HG03469 (cell line): ENCODE results near the gene PPARA.

Source experiments
- ATAC-seq: cut with Tn5 transposase; IDR thresholded peaks from one replicate; pipeline ENCODE4 v1.9.1; 2021; ENCODE audit warnings: mild to moderate bottlenecking, moderate library complexity, moderate number of reproducible peaks; ENCODE audit not compliant: unreplicated experiment

The PPARA gene

GRCh38 chr22:46113910-46114517 lies 36.3 kb upstream of the PPARA start:
- no peak for ATAC-seq

- ATAC-seq = no peak
Measured at GRCh38 chr22:46114518-46115387, 35.6 kb upstream of the PPARA start.

- no peak for ATAC-seq
Measured at GRCh38 chr22:46115388-46115678, 35.0 kb upstream of the PPARA start.

GRCh38 chr22:46115755-46116490 lies 34.4 kb upstream of the PPARA start:
- no peak for ATAC-seq

GRCh38 chr22:46116491-46116958 lies 33.8 kb upstream of the PPARA start:
- no peak for ATAC-seq

GRCh38 chr22:46117206-46118199 lies 32.8 kb upstream of the PPARA start:
- no peak for ATAC-seq

- ATAC-seq = no peak
Measured at GRCh38 chr22:46119093-46119728, 31.1 kb upstream of the PPARA start.

GRCh38 chr22:46119729-46120419 lies 30.5 kb upstream of the PPARA start:
- ATAC-seq = no peak

GRCh38 chr22:46120420-46120737 lies 29.9 kb upstream of the PPARA start:
- no peak for ATAC-seq

- ATAC-seq = no peak
Measured at GRCh38 chr22:46121079-46121478, 29.2 kb upstream of the PPARA start.

- no peak for ATAC-seq
Measured at GRCh38 chr22:46121523-46122287, 28.6 kb upstream of the PPARA start.

GRCh38 chr22:46122511-46122971 lies 27.8 kb upstream of the PPARA start:
- ATAC-seq = no peak

GRCh38 chr22:46122980-46123693 lies 27.2 kb upstream of the PPARA start:
- ATAC-seq = no peak

- ATAC-seq = no peak
Measured at GRCh38 chr22:46123694-46124382, 26.5 kb upstream of the PPARA start.

GRCh38 chr22:46124383-46125144 lies 25.8 kb upstream of the PPARA start:
- ATAC-seq = no peak

GRCh38 chr22:46125311-46125710 lies 25.0 kb upstream of the PPARA start:
- no peak for ATAC-seq
